G401 (cell line): ENCODE results near the gene TOB1. TPM values are rescaled to one million over a fixed set of nuclear protein-coding genes. Genes with fewer than 3 reads are reported as not detected.
A peak's percentile ranks its signal among the peaks of the same experiment; 100 is the strongest.

Experiments
- DNase-seq: peaks from one replicate; pipeline ENCODE4 v3.0.0-alpha.2; 2015; ENCODE audit warnings: low spot score
- in situ Hi-C: cut with HindIII; loops from 2 replicates; pipeline ENCODE4 v1.10.0; 2016; ENCODE audit warnings: low sequenced_read_pairs, mixed read lengths
- total RNA-seq: library from RNA; depleted of rRNA; stranded (reverse); fragments of >200 nt; shearing (Covaris generic); gene quantifications from 2 replicates; pipeline ENCODE4 v1.2.3, GENCODE V29; 2014

TOB1 gene
- total RNA-seq, 1 experiment from 2014 or later = 26.4 TPM

- in situ Hi-C loops = no loop called here
- no peak for DNase-seq
Observed at GRCh38 chr17:50837286-50837979, 28.7 kb downstream of the TOB1 start.

- in situ Hi-C loops = no loop called here
- DNase-seq = no peak
Observed at GRCh38 chr17:50836826-50837225, 29.3 kb downstream of the TOB1 start.

GRCh38 chr17:50835301-50836234 lies 30.6 kb downstream of the TOB1 start, which contains the start of gene WFIKKN2:
Gene WFIKKN2, plus strand, starts transcription at chr17:50835586. Its CDS starts 352 bp downstream, at chr17:50835938.
- peak; percentile 41 for DNase-seq
- in situ Hi-C loops = no loop called here

GRCh38 chr17:50834429-50835300 lies 31.5 kb downstream of the TOB1 start:
- in situ Hi-C loops = no loop called here
- peak; percentile 36 for DNase-seq

- in situ Hi-C loops = no loop called here
- no peak for DNase-seq
Observed at GRCh38 chr17:50833510-50834428, 32.4 kb downstream of the TOB1 start.

- DNase-seq = no peak
- in situ Hi-C loops = no loop called here
Observed at GRCh38 chr17:50832864-50833381, 33.2 kb downstream of the TOB1 start.

- DNase-seq = no peak
- in situ Hi-C loops = no loop called here
Observed at GRCh38 chr17:50832267-50832863, 33.8 kb downstream of the TOB1 start.

GRCh38 chr17:50831471-50831928 lies 34.7 kb downstream of the TOB1 start:
- in situ Hi-C loops = no loop called here

GRCh38 chr17:50830994-50831393 lies 35.2 kb downstream of the TOB1 start:
- no peak for DNase-seq
- in situ Hi-C loops = no loop called here

More at GRCh38 chr17:50831471-50831928, 34.7 kb downstream of the TOB1 start:
- DNase-seq = no peak

- no peak for DNase-seq
- in situ Hi-C loops = no loop called here
Observed at GRCh38 chr17:50830352-50830751, 35.8 kb downstream of the TOB1 start.

- DNase-seq = no peak
- in situ Hi-C loops = no loop called here
Observed at GRCh38 chr17:50829332-50829731, 36.8 kb downstream of the TOB1 start.

- DNase-seq = no peak
- in situ Hi-C loops = no loop called here
Observed at GRCh38 chr17:50828508-50829170, 37.5 kb downstream of the TOB1 start.

- in situ Hi-C loops = no loop called here
- DNase-seq = no peak
Observed at GRCh38 chr17:50825188-50825587, 41.0 kb downstream of the TOB1 start.

- in situ Hi-C loops = no loop called here
- DNase-seq = no peak
Observed at GRCh38 chr17:50824429-50824828, 41.7 kb downstream of the TOB1 start.

- in situ Hi-C loops = no loop called here
- DNase-seq = no peak
Observed at GRCh38 chr17:50822550-50822949, 43.6 kb downstream of the TOB1 start.

GRCh38 chr17:50820651-50821050 lies 45.5 kb downstream of the TOB1 start:
- in situ Hi-C loops = no loop called here
- DNase-seq = peak; percentile 41
